ENCODE measurements around the gene ZKSCAN8.

GRCh38 chr6:28136585-28137504, 4.8 kb upstream of the ZKSCAN8 start:
- TF ChIP-seq EZH2phosphoT487 (IDR thresholded peaks at IDR 0.05; ENCODE audit: insufficient read depth, low read depth) (no peak), EZH2 (IDR thresholded peaks at IDR 0.05; ENCODE audit: insufficient read depth, poor library complexity, severe bottlenecking) (no peak)

Measured in GM23248 (cell line).